Panc1 (cell line): Measurements from ENCODE around the gene AZI2.

Source experiments
- CTCF ChIP-seq: fragments of 450-650 bp; IDR thresholded peaks from 2 replicates; pipeline ENCODE4 v1.5.1; 2017; ENCODE audit warnings: mild to moderate bottlenecking
- TCF7L2 ChIP-seq: IDR thresholded peaks from 2 replicates; pipeline ENCODE4 v1.6.1; 2011; ENCODE audit warnings: mild to moderate bottlenecking, low read depth, low read length, inconsistent platforms

GRCh38 chr3:28326458-28326926, 22.1 kb downstream of the AZI2 start:
- no peak for TF ChIP-seq TCF7L2
- TF ChIP-seq CTCF: no peak
